NB4 (cell line): ENCODE data around the gene MAP3K2.

Source experiments
- DNase-seq: peaks from one replicate; pipeline ENCODE4 v3.0.0; 2010; ENCODE audit warnings: low read depth
- H3K4me3 ChIP-seq: one replicate; pipeline ENCODE4 v1.5.1; 2011; ENCODE audit warnings: mild to moderate bottlenecking, low read depth, low read length, moderate library complexity
- MYC ChIP-seq: IDR thresholded peaks from 2 replicates; pipeline ENCODE4 v1.6.1; 2011; ENCODE audit warnings: low read depth, low read length
- POLR2A ChIP-seq: IDR thresholded peaks from 2 replicates; pipeline ENCODE4 v1.6.1; 2011; ENCODE audit warnings: mild to moderate bottlenecking; ENCODE audit not compliant: insufficient read length; ENCODE audit errors: extremely low read depth
- TF ChIP-seq, protein P1 (sequence below): IDR thresholded peaks from 2 replicates; pipeline ENCODE4 v1.6.1; 2011; ENCODE audit warnings: low read depth, low read length
- TF ChIP-seq, protein P2 (sequence below): IDR thresholded peaks from one replicate; pipeline ENCODE4 v1.5.1; 2012; ENCODE audit warnings: low read depth, low read length

MAP3K2 gene

DNA sequence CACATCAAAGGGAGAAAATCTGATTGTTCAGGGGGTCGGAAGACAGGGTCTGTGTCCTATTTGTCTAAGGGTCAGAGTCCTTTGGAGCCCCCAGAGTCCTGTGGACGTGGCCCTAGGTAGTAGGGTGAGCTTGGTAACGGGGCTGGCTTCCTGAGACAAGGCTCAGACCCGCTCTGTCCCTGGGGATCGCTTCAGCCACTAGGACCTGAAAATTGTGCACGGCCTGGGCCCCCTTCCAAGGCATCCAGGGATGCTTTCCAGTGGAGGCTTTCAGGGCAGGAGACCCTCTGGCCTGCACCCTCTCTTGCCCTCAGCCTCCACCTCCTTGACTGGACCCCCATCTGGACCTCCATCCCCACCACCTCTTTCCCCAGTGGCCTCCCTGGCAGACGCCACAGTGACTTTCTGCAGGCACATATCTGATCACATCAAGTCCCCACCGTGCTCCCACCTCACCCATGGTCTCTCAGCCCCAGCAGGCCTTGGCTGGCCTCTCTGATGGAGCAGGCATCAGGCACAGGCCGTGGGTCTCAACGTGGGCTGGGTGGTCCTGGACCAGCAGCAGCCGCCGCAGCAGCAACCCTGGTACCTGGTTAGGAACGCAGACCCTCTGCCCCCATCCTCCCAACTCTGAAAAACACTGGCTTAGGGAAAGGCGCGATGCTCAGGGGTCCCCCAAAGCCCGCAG lies 34.2 kb upstream of the MAP3K2 start:
- no peak for DNase-seq
- TF ChIP-seq, protein P1, sequence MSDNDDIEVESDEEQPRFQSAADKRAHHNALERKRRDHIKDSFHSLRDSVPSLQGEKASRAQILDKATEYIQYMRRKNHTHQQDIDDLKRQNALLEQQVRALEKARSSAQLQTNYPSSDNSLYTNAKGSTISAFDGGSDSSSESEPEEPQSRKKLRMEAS, result no peak
- no peak for TF ChIP-seq MYC
- TF ChIP-seq, protein P2, sequence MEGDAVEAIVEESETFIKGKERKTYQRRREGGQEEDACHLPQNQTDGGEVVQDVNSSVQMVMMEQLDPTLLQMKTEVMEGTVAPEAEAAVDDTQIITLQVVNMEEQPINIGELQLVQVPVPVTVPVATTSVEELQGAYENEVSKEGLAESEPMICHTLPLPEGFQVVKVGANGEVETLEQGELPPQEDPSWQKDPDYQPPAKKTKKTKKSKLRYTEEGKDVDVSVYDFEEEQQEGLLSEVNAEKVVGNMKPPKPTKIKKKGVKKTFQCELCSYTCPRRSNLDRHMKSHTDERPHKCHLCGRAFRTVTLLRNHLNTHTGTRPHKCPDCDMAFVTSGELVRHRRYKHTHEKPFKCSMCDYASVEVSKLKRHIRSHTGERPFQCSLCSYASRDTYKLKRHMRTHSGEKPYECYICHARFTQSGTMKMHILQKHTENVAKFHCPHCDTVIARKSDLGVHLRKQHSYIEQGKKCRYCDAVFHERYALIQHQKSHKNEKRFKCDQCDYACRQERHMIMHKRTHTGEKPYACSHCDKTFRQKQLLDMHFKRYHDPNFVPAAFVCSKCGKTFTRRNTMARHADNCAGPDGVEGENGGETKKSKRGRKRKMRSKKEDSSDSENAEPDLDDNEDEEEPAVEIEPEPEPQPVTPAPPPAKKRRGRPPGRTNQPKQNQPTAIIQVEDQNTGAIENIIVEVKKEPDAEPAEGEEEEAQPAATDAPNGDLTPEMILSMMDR, result no peak
- TF ChIP-seq POLR2A, result no peak
- no peak overlapping the region for H3K4me3 ChIP-seq

GRCh38 chr2:127421116-127421800 lies 33.5 kb upstream of the MAP3K2 start:
- DNase-seq, result no peak
- no peak overlapping the region for H3K4me3 ChIP-seq
- TF ChIP-seq, protein P2, result no peak
- no peak for TF ChIP-seq MYC
- TF ChIP-seq POLR2A, result no peak

DNA sequence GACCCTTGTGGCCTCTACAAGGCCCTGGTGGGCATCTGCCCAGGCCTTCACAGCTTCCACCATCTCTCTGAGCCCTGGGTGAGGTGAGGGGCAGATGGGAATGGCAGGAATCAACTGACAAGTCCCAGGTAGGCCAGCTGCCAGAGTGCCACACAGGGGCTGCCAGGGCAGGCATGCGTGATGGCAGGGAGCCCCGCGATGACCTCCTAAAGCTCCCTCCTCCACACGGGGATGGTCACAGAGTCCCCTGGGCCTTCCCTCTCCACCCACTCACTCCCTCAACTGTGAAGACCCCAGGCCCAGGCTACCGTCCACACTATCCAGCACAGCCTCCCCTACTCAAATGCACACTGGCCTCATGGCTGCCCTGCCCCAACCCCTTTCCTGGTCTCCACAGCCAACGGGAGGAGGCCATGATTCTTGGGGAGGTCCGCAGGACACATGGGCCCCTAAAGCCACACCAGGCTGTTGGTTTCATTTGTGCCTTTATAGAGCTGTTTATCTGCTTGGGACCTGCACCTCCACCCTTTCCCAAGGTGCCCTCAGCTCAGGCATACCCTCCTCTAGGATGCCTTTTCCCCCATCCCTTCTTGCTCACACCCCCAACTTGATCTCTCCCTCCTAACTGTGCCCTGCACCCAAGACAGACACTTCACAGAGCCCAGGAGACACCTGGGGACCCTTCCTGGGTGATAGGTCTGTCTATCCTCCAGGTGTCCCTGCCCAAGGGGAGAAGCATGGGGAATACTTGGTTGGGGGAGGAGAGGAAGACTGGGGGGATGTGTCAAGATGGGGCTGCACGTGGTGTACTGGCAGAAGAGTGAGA lies 32.5 kb upstream of the MAP3K2 start:
- DNase-seq, result no peak
- TF ChIP-seq MYC, result no peak
- TF ChIP-seq POLR2A, result no peak
- H3K4me3 ChIP-seq, result no peak overlapping the region

DNA sequence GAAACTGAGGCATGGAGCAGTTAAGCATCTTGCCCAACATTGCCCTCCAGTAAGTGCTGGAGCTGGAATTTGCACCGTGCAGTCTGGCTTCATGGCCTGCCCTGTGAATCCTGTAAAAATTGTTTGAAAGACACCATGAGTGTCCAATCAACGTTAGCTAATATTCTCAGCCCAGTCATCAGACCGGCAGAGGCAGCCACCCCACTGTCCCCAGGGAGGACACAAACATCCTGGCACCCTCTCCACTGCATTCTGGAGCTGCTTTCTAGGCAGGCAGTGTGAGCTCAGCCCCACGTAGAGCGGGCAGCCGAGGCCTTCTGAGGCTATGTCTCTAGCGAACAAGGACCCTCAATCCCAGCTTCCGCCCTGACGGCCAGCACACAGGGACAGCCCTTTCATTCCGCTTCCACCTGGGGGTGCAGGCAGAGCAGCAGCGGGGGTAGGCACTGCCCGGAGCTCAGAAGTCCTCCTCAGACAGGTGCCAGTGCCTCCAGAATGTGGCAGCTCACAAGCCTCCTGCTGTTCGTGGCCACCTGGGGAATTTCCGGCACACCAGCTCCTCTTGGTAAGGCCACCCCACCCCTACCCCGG lies 31.8 kb upstream of the MAP3K2 start:
- peak; percentile 85 for DNase-seq
- TF ChIP-seq, protein P1, result no peak
- no peak for TF ChIP-seq MYC
- TF ChIP-seq, protein P2, result no peak
- TF ChIP-seq POLR2A, result no peak
- H3K4me3 ChIP-seq, result no peak overlapping the region

GRCh38 chr2:127419112-127419430 lies 31.3 kb upstream of the MAP3K2 start:
- no peak overlapping the region for H3K4me3 ChIP-seq
- TF ChIP-seq, protein P1, result no peak
- TF ChIP-seq POLR2A (no peak), MYC (no peak)
- TF ChIP-seq, protein P2, result no peak
- DNase-seq, result no peak
